ENCODE results near the gene CRYBG1.

- TF ChIP-seq CTCF (optimal IDR thresholded peaks at IDR 0.05 in 1 of 3, IDR thresholded peaks at IDR 0.05 in 1 of 3, conservative IDR thresholded peaks at IDR 0.05 in 1 of 3; ENCODE audit: extremely low read depth in 1 of 3, insufficient read depth in 2 of 3, low read length in 3 of 3) (no peak), EZH2 (IDR thresholded peaks at IDR 0.05; ENCODE audit: low read length) (no peak)
Observed at GRCh38 chr6:106569428-106569827, 208.9 kb downstream of the CRYBG1 start.
